ACHN (cell line): ENCODE measurements around the gene PPP5C.

ENCODE experiments used
- DNase-seq: peaks from one replicate; pipeline ENCODE4 v3.0.0-alpha.2; 2015
- in situ Hi-C: cut with HindIII; loops from 2 replicates; pipeline ENCODE4 v1.10.0; 2017; ENCODE audit warnings: low sequenced_read_pairs, low pct_ligation_motif_present, low pct_unique_long_range_greater_than_20kb

Gene PPP5C

GRCh38 chr19:46380690-46381089, 33.8 kb downstream of the PPP5C start:
- in situ Hi-C loops = no loop called here
- no peak for DNase-seq

GRCh38 chr19:46381346-46381745, 34.5 kb downstream of the PPP5C start:
- in situ Hi-C loops = no loop called here
- DNase-seq = no peak

- in situ Hi-C loops = no loop called here
Observed at GRCh38 chr19:46381756-46382345, 35.0 kb downstream of the PPP5C start.

GRCh38 chr19:46383171-46383815, 36.4 kb downstream of the PPP5C start:
- DNase-seq = no peak
- in situ Hi-C loops = no loop called here

More at GRCh38 chr19:46381756-46382345, 35.0 kb downstream of the PPP5C start:
- DNase-seq = no peak

- in situ Hi-C loops = no loop called here
Observed at GRCh38 chr19:46383846-46384245, 37.0 kb downstream of the PPP5C start.

GRCh38 chr19:46384396-46384795, 37.5 kb downstream of the PPP5C start:
- in situ Hi-C loops = no loop called here
- no peak for DNase-seq

More at GRCh38 chr19:46383846-46384245, 37.0 kb downstream of the PPP5C start:
- DNase-seq = no peak

DNA sequence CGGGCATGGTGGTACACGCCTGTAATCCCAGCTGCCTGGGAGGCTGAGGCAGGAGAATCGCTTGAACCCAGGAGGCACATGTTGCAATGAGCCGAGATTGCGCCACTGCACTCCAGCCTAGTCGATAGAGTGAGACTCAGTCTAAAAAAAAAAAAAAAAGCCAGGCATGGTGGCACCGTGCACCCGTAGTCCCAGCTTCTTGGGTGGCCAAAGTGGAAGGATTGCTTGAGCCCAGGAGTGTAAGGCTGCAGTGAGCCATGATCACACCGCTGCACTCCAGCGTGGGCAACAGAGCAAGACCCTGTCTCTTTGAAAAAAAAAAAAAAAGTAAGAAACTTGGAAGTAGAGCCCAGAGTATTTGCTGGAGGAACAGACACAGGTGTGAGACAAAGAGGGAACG, 38.7 kb downstream of the PPP5C start:
- DNase-seq = no peak
- in situ Hi-C loops = no loop called here

DNA sequence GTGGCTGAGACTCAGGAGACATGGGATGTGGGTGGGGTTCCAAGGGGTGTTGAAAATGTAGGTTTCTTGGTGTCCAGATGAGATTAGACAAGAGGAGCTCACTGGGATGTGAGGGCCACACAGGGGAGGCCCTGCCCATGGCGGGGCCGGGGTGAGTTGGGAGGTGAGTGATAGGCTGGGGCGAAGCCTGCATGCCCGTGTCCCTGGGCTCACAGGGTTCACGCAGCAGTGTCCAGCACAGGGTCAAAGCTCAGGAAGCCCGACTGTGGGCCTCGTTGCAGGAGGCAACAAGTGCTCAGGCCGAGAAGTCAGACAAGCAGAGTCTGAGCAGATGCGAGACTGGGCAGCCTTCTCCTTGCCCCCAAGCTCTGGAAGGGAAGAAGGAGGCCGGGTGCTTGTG, 39.3 kb downstream of the PPP5C start:
- DNase-seq = no peak
- in situ Hi-C loops = no loop called here

- in situ Hi-C loops = no loop called here
- DNase-seq = no peak
Observed at GRCh38 chr19:46386996-46387712, 40.3 kb downstream of the PPP5C start.

DNA sequence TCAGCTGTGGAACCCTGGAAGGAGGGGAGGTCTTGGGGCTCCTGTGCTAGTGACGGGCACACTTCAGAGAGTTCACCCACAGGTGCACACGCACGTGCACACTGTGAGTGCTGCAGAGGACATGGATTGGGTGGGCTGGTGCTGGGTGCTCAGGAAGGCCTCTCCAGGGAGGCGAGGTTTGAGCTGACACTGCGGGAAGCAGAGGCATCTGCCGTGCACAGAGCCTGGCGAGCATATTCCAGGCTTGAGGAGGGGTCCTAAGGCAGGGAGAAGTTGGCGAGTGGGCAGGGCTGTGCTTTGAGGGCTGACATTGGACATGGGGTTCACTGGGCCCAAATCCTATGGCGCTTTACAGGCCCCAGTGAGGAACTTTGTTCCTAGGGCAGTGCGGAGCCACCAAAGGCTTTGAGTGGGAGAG, 40.8 kb downstream of the PPP5C start:
- DNase-seq = no peak
- in situ Hi-C loops = no loop called here

DNA sequence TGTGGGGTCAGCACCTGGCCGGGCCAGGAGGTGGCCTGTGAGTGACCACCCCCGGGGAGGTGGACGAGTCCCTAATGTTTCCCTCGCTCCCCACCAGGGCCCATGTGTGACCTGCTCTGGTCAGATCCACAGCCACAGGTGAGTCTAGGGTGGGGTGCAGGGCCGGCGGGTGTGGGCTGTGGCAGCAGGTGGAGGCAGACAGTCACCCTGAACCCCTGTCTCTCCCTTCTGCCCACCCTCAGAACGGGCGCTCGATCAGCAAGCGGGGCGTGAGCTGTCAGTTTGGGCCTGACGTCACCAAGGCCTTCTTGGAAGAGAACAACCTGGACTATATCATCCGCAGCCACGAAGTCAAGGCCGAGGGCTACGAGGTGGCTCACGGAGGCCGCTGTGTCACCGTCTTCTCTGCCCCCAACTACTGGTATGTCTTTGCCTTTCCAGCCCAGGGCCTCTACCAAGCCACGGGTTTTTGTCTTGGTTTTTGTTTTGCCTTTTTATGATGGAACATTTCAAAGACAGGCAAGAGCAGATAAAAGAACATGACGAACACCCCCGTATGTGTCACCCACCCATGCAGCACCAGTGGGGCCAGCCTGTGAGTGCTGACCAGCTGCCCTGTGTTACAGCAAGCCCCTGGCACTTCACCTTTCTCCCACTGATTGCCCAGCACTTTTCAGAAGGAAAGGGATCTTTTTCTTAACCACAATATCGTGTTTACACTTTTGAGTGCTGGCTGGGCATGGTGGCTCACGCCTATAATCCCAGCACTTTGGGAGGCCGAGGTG, 41.6 kb downstream of the PPP5C start:
- in situ Hi-C loops = no loop called here
- no peak for DNase-seq

DNA sequence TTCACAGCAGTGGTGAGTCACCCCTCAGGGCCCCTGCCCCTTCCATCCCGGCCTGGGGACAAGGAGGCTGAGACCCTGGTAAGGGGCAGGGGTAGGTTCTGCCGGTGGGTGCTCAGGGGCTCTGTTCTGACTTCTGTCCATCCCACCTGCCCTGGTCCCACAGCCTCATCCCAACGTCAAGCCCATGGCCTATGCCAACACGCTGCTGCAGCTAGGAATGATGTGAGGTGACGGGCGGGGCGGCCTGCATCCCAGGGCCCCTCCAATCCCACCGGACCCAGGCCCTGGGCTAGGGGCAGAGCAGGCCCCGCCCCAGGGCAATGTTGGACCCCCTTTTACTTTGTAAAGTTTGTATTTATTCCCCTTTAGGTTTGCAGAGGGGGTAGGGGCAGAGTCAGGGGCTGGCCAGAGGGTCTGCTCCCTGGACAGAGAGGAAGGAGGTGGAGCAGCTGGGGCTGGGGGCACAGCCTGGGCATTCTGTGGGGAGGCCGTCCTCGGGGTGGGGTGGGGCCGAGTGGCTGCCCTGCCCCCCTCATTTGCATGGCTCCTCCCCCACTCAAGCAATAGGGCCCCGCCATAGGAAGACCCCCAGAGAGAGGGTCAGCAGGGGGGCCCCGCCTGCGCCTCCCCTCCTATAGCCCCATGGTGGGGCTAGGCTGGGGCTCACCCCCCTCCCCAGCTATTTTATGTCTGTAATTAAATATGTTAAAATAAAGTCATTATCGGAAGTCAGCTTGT, 43.4 kb downstream of the PPP5C start:
- DNase-seq = no peak

DNA sequence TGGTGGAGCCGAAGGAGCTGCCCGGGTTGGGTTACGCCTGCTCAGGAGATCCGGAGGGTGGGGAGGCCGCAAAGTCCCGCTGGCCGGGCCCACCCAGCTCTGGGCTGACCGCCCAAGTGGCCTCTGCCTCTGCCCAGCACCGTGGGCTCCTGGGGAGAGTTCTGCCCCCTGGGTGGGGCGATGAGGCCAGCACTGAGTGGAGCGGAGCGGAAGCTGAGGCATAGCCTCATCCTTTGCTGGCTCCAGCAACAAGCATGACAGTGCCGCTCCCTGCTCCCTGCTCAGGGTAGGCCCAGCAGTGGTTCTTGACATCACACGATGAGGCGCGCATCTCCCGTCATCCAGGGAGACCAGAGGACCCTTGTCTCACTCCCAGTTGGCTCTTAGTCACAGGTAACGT, 44.0 kb downstream of the PPP5C start:
- in situ Hi-C loops = no loop called here
- DNase-seq = no peak

More for the DNA sequence above, 43.4 kb downstream of the PPP5C start:
- in situ Hi-C loops = no loop called here

DNA sequence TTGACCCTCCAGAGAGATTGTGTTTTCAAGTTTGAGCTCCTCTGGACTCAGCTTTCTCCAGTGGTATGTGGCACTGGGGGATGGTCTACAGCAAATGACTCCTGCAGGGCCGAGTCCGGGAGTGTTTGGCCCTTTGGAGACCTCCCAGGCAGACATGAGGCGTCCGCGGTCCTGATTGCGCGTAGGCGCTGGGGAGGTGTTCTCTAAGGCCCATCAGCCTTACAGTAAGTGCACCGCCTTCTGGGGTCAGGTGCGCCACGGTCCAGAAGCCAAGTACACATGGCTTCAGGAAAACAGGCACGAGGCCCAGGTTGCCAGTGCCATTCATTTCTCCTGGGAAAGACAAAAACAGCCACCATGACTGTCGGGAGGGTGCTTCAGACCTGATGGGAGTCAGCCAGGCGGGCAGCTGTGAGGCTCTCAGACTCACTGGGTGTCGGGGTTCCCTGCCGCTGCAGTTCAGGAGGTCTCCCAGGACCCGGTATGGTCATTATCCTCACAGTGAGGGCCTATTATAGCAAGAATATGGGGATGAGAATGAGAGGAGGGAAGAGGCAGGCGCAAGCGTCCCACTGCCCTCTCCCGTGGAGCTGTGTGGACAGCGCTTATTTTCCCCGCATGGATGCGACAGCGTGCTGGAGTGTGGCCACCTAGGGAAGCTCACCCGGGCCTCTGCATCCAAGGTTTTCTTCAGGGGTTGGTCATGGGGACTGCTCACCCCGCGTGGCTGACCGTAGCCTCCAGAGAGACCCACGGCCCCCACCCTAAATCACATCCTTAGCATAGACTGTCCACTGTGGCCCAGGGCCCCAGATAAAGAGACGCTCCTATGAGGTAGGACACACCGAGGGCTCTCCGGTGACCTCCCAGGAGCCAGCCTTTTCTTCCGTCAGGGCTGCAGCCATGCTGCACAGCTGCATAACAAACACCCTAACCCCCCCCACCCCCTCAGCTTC, 44.7 kb downstream of the PPP5C start:
- in situ Hi-C loops = no loop called here
- DNase-seq = no peak

DNA sequence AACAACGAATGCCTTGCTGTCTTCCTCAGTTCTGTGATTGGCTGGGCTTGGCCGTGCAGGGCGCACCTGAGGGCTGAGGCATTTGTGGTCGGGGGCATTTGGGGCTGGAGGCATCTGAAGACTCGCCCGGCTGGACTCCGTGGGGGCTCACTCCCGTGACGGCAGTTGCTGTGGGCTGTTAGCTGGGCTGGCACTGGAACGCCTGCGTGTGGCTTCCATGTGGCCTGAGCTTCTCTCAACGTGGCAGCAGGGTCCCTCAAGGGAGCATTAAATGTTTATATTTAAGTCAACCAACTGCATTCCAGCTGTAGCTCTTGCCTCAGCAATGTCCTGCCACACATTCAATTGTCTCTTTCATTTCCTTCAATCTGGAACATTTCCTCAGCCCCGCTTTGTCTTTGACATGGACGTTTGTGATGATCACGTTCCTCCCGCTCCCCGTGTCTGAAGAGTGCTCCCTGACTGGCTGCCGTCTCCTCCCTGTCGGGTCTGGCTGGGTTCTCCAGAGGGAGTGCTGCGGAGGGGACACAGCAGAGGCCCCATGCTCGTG, 45.4 kb downstream of the PPP5C start:
- in situ Hi-C loops = no loop called here
- no peak for DNase-seq

GRCh38 chr19:46392837-46393236, 46.0 kb downstream of the PPP5C start:
- in situ Hi-C loops = no loop called here
- DNase-seq = no peak
